Transverse colon (tissue), 3 donors: ENCODE measurements around the gene TOX2.

Source experiments
- CTCF ChIP-seq, 5 experiments: fragments of 200-600 bp in 3 of 5; fragments of 450-650 bp in 2 of 5; sonication (generic) in 3 of 5; IDR thresholded peaks; 1 replicate in 2 of 5; 2 replicates in 3 of 5; pipeline ENCODE4 v1.5.1; 2016 to 2017; ENCODE audit warnings: antibody characterized with exemption in 5 of 5, inconsistent platforms in 3 of 5, mild to moderate bottlenecking in 2 of 5, moderate library complexity in 1 of 5
- EP300 ChIP-seq: sonication (generic); formaldehyde crosslinking; IDR thresholded peaks from one replicate; pipeline ENCODE4 v1.6.1; 2017; ENCODE audit warnings: antibody characterized with exemption, low read depth

- no peak for TF ChIP-seq CTCF (IDR thresholded peaks at IDR 0.05)
- no peak for TF ChIP-seq EP300
These were observed 203.8 kb downstream of the TOX2 start for GRCh38 chr20:44118185-44119033.
